Trophoblast cell (in vitro differentiated cells and primary cell): ENCODE results near the gene SQOR.

ENCODE experiments used
- DNase-seq, 2 donors: peaks; one replicate each; pipeline ENCODE4 v3.0.0-alpha.2; 2016
- H2AFZ ChIP-seq: 2 replicates; pipeline ENCODE4 v1.6.1; 2013; ENCODE audit warnings: low read length, moderate library complexity, mild to moderate bottlenecking; ENCODE audit not compliant: insufficient read depth, poor library complexity
- H2AK5ac ChIP-seq: 2 replicates; pipeline ENCODE4 v1.6.1; 2013; ENCODE audit warnings: mild to moderate bottlenecking, low read length
- H2BK120ac ChIP-seq: 2 replicates; pipeline ENCODE4 v1.6.1; 2013; ENCODE audit warnings: low read length, mild to moderate bottlenecking, moderate library complexity; ENCODE audit not compliant: insufficient read depth, poor library complexity
- H2BK12ac ChIP-seq: 2 replicates; pipeline ENCODE4 v1.6.1; 2013; ENCODE audit warnings: mild to moderate bottlenecking, low read length, moderate library complexity
- H2BK5ac ChIP-seq: 2 replicates; pipeline ENCODE4 v1.6.1; 2013; ENCODE audit warnings: low read length, low read depth, moderate library complexity, mild to moderate bottlenecking; ENCODE audit not compliant: poor library complexity
- H3K14ac ChIP-seq: 2 replicates; pipeline ENCODE4 v1.6.1; 2013; ENCODE audit warnings: mild to moderate bottlenecking, low read length
- H3K18ac ChIP-seq: 2 replicates; pipeline ENCODE4 v1.6.1; 2013; ENCODE audit warnings: mild to moderate bottlenecking, low read length
- H3K23ac ChIP-seq: 2 replicates; pipeline ENCODE4 v1.6.1; 2013; ENCODE audit warnings: low read length
- H3K27ac ChIP-seq: 2 replicates; pipeline ENCODE4 v1.5.1; 2013; ENCODE audit warnings: low read depth, mild to moderate bottlenecking, inconsistent platforms, low read length, moderate library complexity
- H3K27me3 ChIP-seq: 2 replicates; pipeline ENCODE4 v1.6.1; 2013; ENCODE audit warnings: inconsistent platforms, mild to moderate bottlenecking, low read length, moderate library complexity; ENCODE audit not compliant: insufficient read depth
- H3K36me3 ChIP-seq, 2 experiments: 1 replicate in 1 of 2; 2 replicates in 1 of 2; pipeline ENCODE4 v1.6.1; 2013; ENCODE audit warnings: low read length in 2 of 2, mild to moderate bottlenecking in 2 of 2, moderate library complexity in 1 of 2; ENCODE audit not compliant: insufficient read depth in 2 of 2, control insufficient read depth in 1 of 2
- H3K4ac ChIP-seq: 2 replicates; pipeline ENCODE4 v1.6.1; 2013; ENCODE audit warnings: low read depth, mild to moderate bottlenecking, low read length, moderate library complexity
- H3K4me1 ChIP-seq, 2 experiments: 1 replicate in 1 of 2; 2 replicates in 1 of 2; pipeline ENCODE4 v1.6.1; 2013; ENCODE audit warnings: low read length in 2 of 2, mild to moderate bottlenecking in 2 of 2, moderate library complexity in 1 of 2; ENCODE audit not compliant: insufficient read depth in 2 of 2, control insufficient read depth in 1 of 2
- H3K4me2 ChIP-seq: 2 replicates; pipeline ENCODE4 v1.6.1; 2013; ENCODE audit warnings: inconsistent platforms, mild to moderate bottlenecking, low read length, moderate library complexity
- H3K4me3 ChIP-seq: 2 replicates; pipeline ENCODE4 v1.5.1; 2013; ENCODE audit warnings: mild to moderate bottlenecking, low read depth, low read length, inconsistent platforms
- H3K79me1 ChIP-seq: one replicate; pipeline ENCODE4 v1.6.1; 2013; ENCODE audit warnings: low read length
- H3K79me2 ChIP-seq: 2 replicates; pipeline ENCODE4 v1.6.1; 2013; ENCODE audit warnings: low read length, mild to moderate bottlenecking; ENCODE audit not compliant: control insufficient read depth, insufficient read depth, poor library complexity
- H3K9ac ChIP-seq: 2 replicates; pipeline ENCODE4 v1.6.1; 2013; ENCODE audit warnings: mild to moderate bottlenecking, low read length
- H3K9me3 ChIP-seq: 2 replicates; pipeline ENCODE4 v1.6.1; 2013; ENCODE audit warnings: low read depth, mild to moderate bottlenecking, control low read depth, inconsistent platforms, low read length; ENCODE audit not compliant: insufficient read depth
- H4K12ac ChIP-seq: 2 replicates; pipeline ENCODE4 v1.6.1; 2013; ENCODE audit warnings: low read depth, mild to moderate bottlenecking, low read length, moderate library complexity
- H4K8ac ChIP-seq: 2 replicates; pipeline ENCODE4 v1.6.1; 2013; ENCODE audit warnings: low read depth, mild to moderate bottlenecking, low read length, moderate library complexity
- H4K91ac ChIP-seq: one replicate; pipeline ENCODE4 v1.6.1; 2013; ENCODE audit warnings: low read depth, mild to moderate bottlenecking, low read length, moderate library complexity
- WGBS: extraction: QIAGEN DNeasy Blood & Tissue Kit; methylation state at CpG from one replicate; pipeline ENCODE4 v1.1.7; 2013; ENCODE audit warnings: missing lambda C conversion rate; ENCODE audit not compliant: insufficient read length, insufficient coverage; ENCODE audit errors: extremely low coverage; 5-methylcytosine and 5-hydroxymethylcytosine counted together

Gene SQOR

DNA sequence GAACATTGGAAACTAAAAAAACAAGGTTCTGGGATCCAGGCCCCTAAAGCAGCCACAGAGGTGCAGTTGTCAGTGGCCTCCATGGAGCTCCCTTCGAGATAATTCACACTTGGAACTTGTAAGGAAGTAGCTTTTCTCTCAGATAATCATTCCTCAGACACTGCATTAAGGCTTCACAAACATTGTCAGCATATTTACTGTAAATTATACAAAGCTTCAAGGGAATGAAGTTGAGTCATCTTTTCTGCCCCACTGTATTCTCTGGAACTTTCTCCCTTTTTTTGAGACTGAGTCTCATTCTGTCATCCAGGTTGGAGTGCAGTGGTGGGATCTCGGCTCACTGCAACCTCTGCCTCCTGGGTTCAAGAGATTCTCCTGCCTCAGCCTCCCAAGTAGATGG lies 40.5 kb upstream of the SQOR start:
- Histone ChIP-seq H3K36me3 (peaks cover 2 to 5% of the 10 kb centered on the region in 2 experiments), H3K27me3 (no peaks in the 10 kb centered on the region), H2BK120ac (no peak overlapping the region), H2AFZ (no peak overlapping the region), H3K9ac (no peak overlapping the region), H4K91ac (no peak overlapping the region), H3K4me1 (no peaks in the 10 kb centered on the region), H3K79me1 (no peaks in the 10 kb centered on the region), H3K27ac (no peak overlapping the region), H2BK5ac (no peak overlapping the region), H3K4me2 (no peak overlapping the region), H3K9me3 (no peaks in the 10 kb centered on the region), H3K4ac (no peak overlapping the region), H4K12ac (no peak overlapping the region), H4K8ac (no peak overlapping the region), H2AK5ac (no peak overlapping the region), H3K79me2 (no peaks in the 10 kb centered on the region), H2BK12ac (no peak overlapping the region), H3K18ac (no peak overlapping the region), H3K4me3 (no peak overlapping the region), H3K14ac (no peak overlapping the region), H3K23ac (no peak overlapping the region)
- DNase-seq, result peak in 1 of 2 donors; percentile 66
- no CpG with 5 or more reads among the region's 2 CpGs for WGBS

DNA sequence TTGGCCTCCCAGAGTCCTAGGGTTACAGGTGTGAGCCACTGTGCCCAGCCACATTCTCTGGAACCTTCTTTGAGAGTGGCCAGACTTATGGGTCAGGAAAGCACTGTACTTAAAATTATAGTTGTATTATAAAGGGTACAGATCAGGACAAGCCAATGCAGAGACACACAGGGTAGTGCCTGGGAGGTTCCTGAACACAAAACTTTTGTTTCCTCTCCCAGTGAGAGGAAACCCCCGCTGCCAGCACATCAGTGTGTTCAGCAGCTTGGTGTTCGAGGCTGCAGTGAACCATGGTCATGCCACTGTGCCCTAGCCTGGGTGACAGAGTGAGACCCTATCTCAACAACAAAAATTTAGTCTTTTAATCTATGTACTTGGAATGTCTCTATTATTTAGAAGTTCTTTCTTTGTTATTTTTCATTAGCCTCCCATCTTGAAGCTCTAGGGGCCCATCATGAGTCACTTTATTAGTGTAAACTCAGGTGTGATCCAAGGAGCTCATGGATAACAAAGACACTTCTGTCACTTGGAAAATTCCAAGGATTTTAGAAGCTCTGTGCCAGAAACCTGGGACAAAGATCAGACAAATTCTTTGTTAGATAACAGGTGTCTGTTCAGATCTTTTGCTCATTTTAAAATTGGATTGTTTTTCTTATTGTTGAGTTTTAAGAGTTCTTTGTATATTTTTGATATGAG lies 39.8 kb upstream of the SQOR start:
- Histone ChIP-seq H2BK12ac (no peak overlapping the region), H3K4me3 (no peak overlapping the region), H4K8ac (no peak overlapping the region), H4K91ac (no peak overlapping the region), H3K4me1 (no peaks in the 10 kb centered on the region), H3K9ac (no peak overlapping the region), H3K9me3 (no peaks in the 10 kb centered on the region), H4K12ac (no peak overlapping the region), H3K4me2 (no peak overlapping the region), H3K18ac (no peak overlapping the region), H2AK5ac (no peak overlapping the region), H3K27me3 (no peaks in the 10 kb centered on the region), H3K27ac (no peak overlapping the region), H3K23ac (no peak overlapping the region), H3K4ac (no peak overlapping the region), H3K36me3 (peaks cover 2 to 5% of the 10 kb centered on the region in 2 experiments), H3K79me1 (no peaks in the 10 kb centered on the region), H3K14ac (no peak overlapping the region), H2BK5ac (no peak overlapping the region), H2BK120ac (no peak overlapping the region), H3K79me2 (no peaks in the 10 kb centered on the region), H2AFZ (no peak overlapping the region)
- DNase-seq, result no peak
- WGBS, result no CpG with 5 or more reads among the region's 2 CpGs

DNA sequence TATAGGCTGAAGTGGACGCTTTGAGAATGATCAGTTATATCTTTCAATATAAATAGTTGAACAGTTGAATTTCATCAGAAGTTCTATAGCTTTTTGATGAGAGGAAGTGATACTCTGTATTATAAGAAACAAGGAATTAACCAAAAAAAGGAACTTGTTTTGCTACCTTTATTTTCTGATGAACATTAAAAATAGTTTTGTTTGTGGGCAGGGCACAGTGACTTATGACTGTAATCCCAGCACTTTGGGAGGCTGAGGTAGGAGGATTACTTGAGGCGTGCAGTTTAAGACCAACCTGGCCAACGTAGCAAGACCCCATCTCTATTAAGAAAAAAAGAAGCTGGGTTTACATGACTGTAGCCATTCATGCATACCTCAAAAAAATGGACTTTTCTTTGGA lies 30.9 kb upstream of the SQOR start:
- Histone ChIP-seq H2BK12ac (no peak overlapping the region), H4K91ac (no peak overlapping the region), H2AFZ (no peak overlapping the region), H2AK5ac (no peak overlapping the region), H3K4ac (no peak overlapping the region), H4K12ac (no peak overlapping the region), H3K79me1 (no peaks in the 10 kb centered on the region), H3K4me2 (no peak overlapping the region), H3K79me2 (no peaks in the 10 kb centered on the region), H3K27me3 (no peaks in the 10 kb centered on the region), H2BK120ac (no peak overlapping the region), H2BK5ac (no peak overlapping the region), H3K9me3 (no peaks in the 10 kb centered on the region), H3K9ac (no peak overlapping the region), H3K4me1 (no peaks in the 10 kb centered on the region), H3K4me3 (no peak overlapping the region), H3K36me3 (peaks cover 5 to 9% of the 10 kb centered on the region in 2 experiments), H3K23ac (no peak overlapping the region), H3K14ac (no peak overlapping the region), H3K27ac (no peak overlapping the region), H4K8ac (no peak overlapping the region), H3K18ac (no peak overlapping the region)
- no CpG with 5 or more reads among the region's 3 CpGs for WGBS
- DNase-seq, result no peak

DNA sequence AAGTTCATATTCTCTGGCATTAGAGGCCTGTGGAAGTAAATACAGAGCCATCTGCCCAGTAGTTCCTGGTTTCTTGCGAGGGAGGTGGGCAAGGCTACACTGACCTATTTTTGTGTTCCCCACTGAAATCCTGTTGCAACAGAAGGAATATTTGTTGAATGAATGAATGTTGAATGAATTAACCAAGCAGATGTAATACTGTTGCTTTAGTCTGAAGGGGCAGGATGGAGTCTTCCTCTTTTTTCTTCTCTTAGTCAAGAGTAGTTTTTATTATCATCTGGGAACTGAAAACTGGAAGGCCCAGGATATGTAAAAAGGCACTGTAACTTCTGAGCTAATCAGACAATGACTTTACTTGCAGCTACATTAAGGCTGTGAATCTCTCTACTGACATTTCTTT lies 30.5 kb upstream of the SQOR start:
- H4K91ac ChIP-seq, result no peak overlapping the region
- no CpG with 5 or more reads among the region's 1 CpG for WGBS
- no peak overlapping the region for H2BK120ac ChIP-seq
- no peak overlapping the region for H4K8ac ChIP-seq
- no peak overlapping the region for H2AFZ ChIP-seq
- no peak overlapping the region for H3K4me2 ChIP-seq
- no peak overlapping the region for H2AK5ac ChIP-seq
- no peaks in the 10 kb centered on the region for H3K27me3 ChIP-seq
- H2BK12ac ChIP-seq, result no peak overlapping the region
- H3K36me3 ChIP-seq, result peaks cover 5 to 9% of the 10 kb centered on the region in 2 experiments
- H3K14ac ChIP-seq, result no peak overlapping the region
- H3K79me1 ChIP-seq, result no peaks in the 10 kb centered on the region
- H3K4ac ChIP-seq, result no peak overlapping the region
- H3K27ac ChIP-seq, result no peak overlapping the region
- H3K18ac ChIP-seq, result no peak overlapping the region
- no peak overlapping the region for H4K12ac ChIP-seq
- H3K79me2 ChIP-seq, result no peaks in the 10 kb centered on the region
- H3K9me3 ChIP-seq, result no peaks in the 10 kb centered on the region
- H3K9ac ChIP-seq, result no peak overlapping the region
- no peaks in the 10 kb centered on the region for H3K4me1 ChIP-seq
- no peak for DNase-seq
- H3K23ac ChIP-seq, result no peak overlapping the region
- H3K4me3 ChIP-seq, result no peak overlapping the region
- H2BK5ac ChIP-seq, result no peak overlapping the region
